GM21381 (cell line): ENCODE results near the gene PRELID2.
"Not testable (repeated sequence)": the region's sequence is repeated elsewhere in the genome, so short reads cannot be mapped to it uniquely, and the experiment has no call there.

ENCODE experiments used
- ATAC-seq: cut with Tn5 transposase; IDR thresholded peaks from one replicate; pipeline ENCODE4 v1.9.1; 2021; ENCODE audit warnings: mild to moderate bottlenecking, moderate library complexity; ENCODE audit not compliant: unreplicated experiment

The PRELID2 gene

DNA sequence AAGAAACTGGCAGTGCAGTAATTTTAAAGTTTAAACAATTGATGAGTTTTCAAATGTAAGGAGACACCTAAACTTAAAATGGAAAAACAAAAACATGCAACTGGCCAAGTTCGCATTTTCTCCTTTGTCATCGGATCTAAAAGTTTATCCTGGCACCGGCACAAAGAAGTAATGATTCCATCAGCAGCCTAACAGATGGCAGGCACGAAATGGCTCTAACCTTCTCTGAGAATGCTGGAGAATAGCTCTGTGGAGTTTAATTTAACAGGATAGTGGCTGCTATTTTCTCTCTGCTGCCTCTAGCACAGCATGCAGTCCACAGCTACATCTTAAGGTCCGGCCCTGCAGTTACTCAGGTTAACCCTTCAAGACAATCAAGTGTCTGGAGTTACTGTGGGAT lies 82.2 kb downstream of the PRELID2 start:
- no peak for ATAC-seq

DNA sequence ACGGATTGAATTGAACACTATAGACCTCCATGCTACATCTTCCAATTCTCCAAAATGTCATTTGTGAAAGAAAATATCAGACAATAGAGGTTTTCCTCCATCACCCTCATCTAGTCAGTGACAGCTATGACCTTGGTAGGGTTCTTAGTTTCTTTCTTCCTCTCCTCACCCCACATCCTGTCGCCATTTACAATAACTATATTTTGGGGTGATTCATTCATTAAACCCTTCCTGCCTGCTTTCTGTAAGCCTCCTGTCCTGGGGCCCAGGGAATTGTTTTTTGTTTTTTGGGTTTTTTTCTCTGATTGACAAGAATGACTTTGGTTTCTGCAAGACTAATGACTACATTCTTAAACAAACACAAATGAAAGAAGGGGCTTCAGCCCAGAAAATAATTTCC lies 82.6 kb downstream of the PRELID2 start:
- ATAC-seq = no peak

DNA sequence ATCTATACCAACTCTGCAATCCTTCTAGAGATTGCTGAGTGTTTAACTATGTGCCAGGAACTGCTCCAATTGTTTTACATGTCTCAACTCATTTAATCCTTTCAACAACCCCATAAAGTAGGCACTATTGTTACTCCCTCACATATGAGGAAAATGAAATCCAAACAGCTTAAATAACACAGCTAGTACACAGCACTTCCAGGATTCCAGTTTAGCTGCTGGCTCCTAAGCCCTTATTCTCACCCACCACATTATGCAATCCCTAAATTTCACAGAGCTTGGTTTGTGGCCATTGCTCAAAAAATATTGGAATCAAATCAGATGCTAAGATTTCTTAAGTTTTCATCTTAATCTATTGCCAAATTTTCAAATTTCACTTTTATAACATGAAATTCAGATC lies 84.9 kb downstream of the PRELID2 start:
- ATAC-seq = no peak

DNA sequence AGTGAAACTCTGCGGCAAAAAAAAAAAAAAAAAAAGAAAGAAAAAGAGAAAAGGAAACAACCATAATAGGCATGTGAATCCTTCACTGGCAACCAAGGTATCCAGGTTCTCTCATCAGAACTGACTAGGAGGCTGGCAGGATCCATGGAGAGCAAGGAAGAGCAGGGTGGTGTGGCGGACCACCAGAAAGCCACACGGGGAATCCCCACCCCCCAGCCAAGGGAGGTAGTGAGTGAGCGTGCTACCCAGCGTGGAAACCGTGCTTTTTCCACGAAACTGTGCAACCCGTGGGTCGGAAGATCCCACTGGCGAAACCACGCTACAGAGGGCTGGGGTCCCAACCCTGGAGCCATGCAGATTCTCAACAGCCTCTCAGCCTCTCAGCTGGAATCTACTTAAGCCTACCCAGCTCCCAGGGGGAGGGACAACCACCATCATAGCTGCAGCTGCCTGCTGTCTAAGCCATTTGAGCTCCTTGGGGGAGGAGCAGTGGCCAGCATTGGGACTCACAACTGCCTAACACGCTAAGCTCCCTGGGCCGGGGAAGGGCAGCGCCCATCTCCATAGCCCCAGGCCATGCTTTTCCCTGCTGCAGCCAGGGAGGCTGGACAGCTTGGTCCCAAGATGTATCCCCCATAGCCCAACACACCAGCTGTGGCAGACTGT lies 91.6 kb downstream of the PRELID2 start:
- ATAC-seq = no peak

DNA sequence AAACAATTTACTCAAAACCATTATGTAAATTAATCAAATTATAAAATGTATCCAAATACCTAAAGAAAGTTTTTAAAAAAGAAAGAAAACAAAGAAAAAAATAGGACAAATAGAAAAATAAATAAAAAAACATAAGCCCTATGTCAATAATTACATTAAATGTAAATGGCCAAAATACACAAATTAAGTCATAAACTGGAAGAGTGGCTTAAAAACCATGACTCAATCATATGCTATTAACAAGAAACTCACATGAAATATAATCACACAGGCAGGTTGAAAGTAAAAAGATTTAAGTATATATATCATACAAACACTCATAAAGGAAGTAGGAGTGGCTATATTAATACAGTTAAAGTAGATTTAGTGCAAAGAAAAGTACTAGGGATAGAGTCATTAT lies 95.3 kb downstream of the PRELID2 start:
- no peak for ATAC-seq

GRCh38 chr5:145738227-145738626 lies 96.9 kb downstream of the PRELID2 start:
- ATAC-seq = no peak

GRCh38 chr5:145737578-145737977 lies 97.6 kb downstream of the PRELID2 start:
- no peak for ATAC-seq

DNA sequence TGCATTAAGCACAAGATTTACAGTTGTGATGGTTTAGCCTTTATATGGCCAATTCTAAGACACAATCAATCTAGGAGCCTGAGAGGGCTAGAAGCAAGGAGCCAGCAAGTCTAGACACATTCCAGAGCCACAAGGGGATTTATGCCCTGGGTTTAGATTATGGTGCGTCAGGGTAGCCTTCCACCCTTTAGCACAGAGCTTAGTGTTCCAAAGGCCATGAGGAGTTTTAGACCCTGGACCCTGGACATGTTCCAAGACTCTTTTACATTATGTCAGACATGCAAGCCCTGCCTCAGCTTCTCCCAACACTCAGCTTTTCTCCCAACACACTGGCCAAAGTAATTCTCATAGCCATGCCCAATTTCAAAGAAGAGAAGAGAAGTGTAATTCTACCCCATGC lies 105.2 kb downstream of the PRELID2 start:
- ATAC-seq = not testable (repeated sequence)

DNA sequence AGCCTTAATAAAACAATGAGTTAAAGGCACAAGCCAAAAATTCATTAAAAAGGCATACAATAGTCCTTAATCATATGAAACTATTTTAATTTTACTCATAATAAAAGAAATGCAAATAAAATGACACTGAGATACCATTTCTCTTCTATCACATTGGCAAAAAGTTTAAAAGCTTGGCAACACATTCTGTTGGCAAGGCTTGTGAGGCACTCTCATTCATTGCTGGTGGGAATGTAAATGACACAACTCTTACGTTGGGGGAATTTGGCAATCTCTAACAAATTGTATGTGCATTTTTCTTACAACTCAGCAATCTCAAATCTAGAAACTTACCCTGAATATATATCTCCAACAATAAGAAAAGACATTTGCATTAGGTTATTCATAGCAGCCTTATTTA lies 111.6 kb downstream of the PRELID2 start:
- no peak for ATAC-seq

- no peak for ATAC-seq
These were observed 116.2 kb downstream of the PRELID2 start for GRCh38 chr5:145718956-145719355.

GRCh38 chr5:145715412-145715811 lies 119.7 kb downstream of the PRELID2 start:
- ATAC-seq = no peak

- no peak for ATAC-seq
These were observed 122.9 kb downstream of the PRELID2 start for GRCh38 chr5:145712245-145712644.

DNA sequence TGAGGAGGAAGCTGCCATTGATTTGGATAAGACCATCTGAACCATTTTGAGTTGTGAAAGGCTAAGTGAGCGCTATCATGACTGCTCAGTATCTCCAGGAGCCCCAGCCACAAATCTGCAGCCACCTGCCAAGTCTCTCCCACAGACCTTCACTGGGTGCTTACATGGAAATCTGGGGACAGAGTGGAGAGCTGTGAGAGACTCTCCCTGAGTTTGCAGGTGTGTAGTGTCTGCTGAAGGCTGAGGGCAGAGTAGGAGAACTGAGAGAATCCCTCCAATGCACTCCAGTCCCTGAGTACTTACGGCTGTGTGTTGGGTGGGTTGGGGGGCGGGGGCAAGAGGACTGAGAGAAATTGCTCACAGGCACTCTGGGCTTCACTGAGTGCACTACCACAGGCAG lies 123.7 kb downstream of the PRELID2 start:
- ATAC-seq = no peak
